ENCODE measurements around the gene WDR13. TPM values are rescaled to one million over a fixed set of nuclear protein-coding genes. Genes with fewer than 3 reads are reported as not detected.
"Not testable (repeated sequence)": the region's sequence is repeated elsewhere in the genome, so short reads cannot be mapped to it uniquely, and the experiment has no call there.

Gene WDR13
- polyA plus RNA-seq, 1 of the 3 experiments (the other 2 are of a cell fraction): 101 TPM

DNA sequence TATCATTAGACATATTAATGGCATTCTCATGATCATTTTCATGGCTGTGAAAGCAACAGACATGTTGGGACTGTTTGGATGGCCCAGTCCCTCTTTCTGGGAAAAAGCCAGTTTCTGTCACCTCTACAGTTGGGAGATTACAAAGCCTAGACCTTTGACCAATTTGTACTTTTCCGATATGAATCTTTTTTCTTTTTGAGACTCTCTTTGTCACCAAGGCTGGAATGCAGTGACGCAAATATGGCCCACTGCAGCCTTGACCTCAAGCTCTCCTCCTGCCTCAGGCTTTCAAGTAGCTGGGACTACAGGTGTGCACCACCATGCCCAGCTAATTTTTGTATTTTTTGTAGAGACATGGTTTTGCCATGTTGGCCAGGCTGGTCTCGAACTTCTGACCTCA is 48.4 kb upstream of the WDR13 start:
- Histone ChIP-seq H2AFZ (ENCODE audit: low read depth) (no peak overlapping the region), H3F3A (replicated peaks; ENCODE audit: insufficient read depth) (peaks cover 2% of the 10 kb centered on the region), H3K27ac (ENCODE audit: low read depth in 2 of 2, low read length in 1 of 2) (no peak overlapping the region), H3K9me3 (no peaks in the 10 kb centered on the region), H3K9me2 (no peaks in the 10 kb centered on the region), H4K20me1 (ENCODE audit: insufficient read depth) (no peaks in the 10 kb centered on the region), H3K79me2 (ENCODE audit: insufficient read depth) (no peaks in the 10 kb centered on the region), H3K4me2 (no peak overlapping the region), H3K4me1 (ENCODE audit: control insufficient read depth in 1 of 2, insufficient read depth in 2 of 2, low read depth in 1 of 2, low read length in 1 of 2) (no peaks in the 10 kb centered on the region), H3K36me3 (replicated peaks in 1 of 2; ENCODE audit: control insufficient read depth in 1 of 2, insufficient read depth in 2 of 2, low read length in 1 of 2) (peaks cover 0 to 2% of the 10 kb centered on the region in 2 experiments), H3K9ac (no peak overlapping the region), H3K27me3 (ENCODE audit: insufficient read depth) (no peaks in the 10 kb centered on the region; the same call in 1 of the 2 replicates), H3K4me3 (ENCODE audit: low read depth in 2 of 2, low read length in 1 of 2) (no peak overlapping the region)
- ChIA-PET POLR2A (no interaction called here), CTCF (interaction anchor here (1.3 kb wide), 1 partner anchor 10 kb away, joined by 4 read pairs; no protein-coding TSS in a partner anchor)
- no peak for TF ChIP-seq MXI1 (IDR thresholded peaks at IDR 0.05; ENCODE audit: low read depth, low read length)
- no peak for TF ChIP-seq ELF1 (IDR thresholded peaks at IDR 0.05)
- no peak for TF ChIP-seq RAD21 (IDR thresholded peaks at IDR 0.05; ENCODE audit: low read length)
- no peak for TF ChIP-seq JUND (IDR thresholded peaks at IDR 0.05)
- TF ChIP-seq TCF12 (IDR thresholded peaks at IDR 0.05): no peak
- TF ChIP-seq, protein P1, sequence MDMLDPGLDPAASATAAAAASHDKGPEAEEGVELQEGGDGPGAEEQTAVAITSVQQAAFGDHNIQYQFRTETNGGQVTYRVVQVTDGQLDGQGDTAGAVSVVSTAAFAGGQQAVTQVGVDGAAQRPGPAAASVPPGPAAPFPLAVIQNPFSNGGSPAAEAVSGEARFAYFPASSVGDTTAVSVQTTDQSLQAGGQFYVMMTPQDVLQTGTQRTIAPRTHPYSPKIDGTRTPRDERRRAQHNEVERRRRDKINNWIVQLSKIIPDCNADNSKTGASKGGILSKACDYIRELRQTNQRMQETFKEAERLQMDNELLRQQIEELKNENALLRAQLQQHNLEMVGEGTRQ (IDR thresholded peaks at IDR 0.05; ENCODE audit: borderline replicate concordance, low read depth, low read length): no peak
- TF ChIP-seq MEF2A (IDR thresholded peaks at IDR 0.05; ENCODE audit: borderline replicate concordance, low read depth): no peak
- no peak for TF ChIP-seq RXRA (IDR thresholded peaks at IDR 0.05; ENCODE audit: borderline replicate concordance, low read depth)
- TF ChIP-seq SIN3A (IDR thresholded peaks at IDR 0.05; ENCODE audit: borderline replicate concordance, low read depth, low read length): no peak
- TF ChIP-seq, protein P2, sequence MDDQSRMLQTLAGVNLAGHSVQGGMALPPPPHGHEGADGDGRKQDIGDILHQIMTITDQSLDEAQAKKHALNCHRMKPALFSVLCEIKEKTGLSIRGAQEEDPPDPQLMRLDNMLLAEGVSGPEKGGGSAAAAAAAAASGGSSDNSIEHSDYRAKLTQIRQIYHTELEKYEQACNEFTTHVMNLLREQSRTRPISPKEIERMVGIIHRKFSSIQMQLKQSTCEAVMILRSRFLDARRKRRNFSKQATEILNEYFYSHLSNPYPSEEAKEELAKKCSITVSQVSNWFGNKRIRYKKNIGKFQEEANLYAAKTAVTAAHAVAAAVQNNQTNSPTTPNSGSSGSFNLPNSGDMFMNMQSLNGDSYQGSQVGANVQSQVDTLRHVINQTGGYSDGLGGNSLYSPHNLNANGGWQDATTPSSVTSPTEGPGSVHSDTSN (IDR thresholded peaks at IDR 0.05): no peak
- TF ChIP-seq RCOR1 (IDR thresholded peaks at IDR 0.05; ENCODE audit: low read length): no peak
- no peak for TF ChIP-seq NFIC (IDR thresholded peaks at IDR 0.05; ENCODE audit: borderline replicate concordance)
- no peak for TF ChIP-seq FOXJ3 (CRISPR knock-in tag; IDR thresholded peaks at IDR 0.05)
- TF ChIP-seq, protein P3, sequence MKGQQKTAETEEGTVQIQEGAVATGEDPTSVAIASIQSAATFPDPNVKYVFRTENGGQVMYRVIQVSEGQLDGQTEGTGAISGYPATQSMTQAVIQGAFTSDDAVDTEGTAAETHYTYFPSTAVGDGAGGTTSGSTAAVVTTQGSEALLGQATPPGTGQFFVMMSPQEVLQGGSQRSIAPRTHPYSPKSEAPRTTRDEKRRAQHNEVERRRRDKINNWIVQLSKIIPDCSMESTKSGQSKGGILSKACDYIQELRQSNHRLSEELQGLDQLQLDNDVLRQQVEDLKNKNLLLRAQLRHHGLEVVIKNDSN (IDR thresholded peaks at IDR 0.05; ENCODE audit: borderline replicate concordance, low read depth): no peak
- 51% methylated on average over 3 of the region's 3 CpGs for WGBS (ENCODE audit: low lambda C conversion rate)
- DNase-seq: no peak

DNA sequence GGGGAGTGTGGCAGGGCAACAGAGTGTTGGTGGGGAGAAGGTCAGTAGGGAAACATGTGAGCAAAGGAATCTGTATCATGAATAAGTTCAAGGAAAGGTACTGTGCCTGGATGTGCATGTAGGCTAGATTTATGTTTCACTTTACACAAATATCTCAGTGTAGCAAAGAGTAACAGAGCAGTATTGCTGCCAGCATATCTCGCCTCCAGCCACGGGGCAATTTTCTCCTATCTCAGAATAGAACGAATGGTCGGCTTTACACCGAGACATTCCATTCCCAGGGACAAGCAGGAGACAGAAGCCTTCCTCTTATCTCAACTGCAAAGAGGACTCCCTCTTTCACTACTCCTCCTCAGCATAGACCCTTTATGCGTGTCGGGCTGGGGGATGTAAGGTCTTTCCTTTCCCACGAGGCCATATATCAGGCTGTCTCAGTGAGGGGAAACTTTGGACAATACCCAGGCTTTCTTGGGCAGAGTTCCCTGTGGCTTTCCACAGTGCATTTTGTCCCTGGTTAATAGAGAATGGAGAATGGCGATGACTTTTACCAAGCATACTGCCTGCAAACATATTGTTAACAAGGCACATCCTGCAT is 41.5 kb upstream of the WDR13 start:
- H3K79me2 ChIP-seq (ENCODE audit: insufficient read depth); H3K27me3 ChIP-seq (ENCODE audit: insufficient read depth); H3K9me3 ChIP-seq; H2AFZ ChIP-seq (ENCODE audit: low read depth); H3K27ac ChIP-seq (ENCODE audit: low read depth in 2 of 2, low read length in 1 of 2); POLR2A ChIA-PET; H3K9me2 ChIP-seq; H3K9ac ChIP-seq; H3K4me1 ChIP-seq (ENCODE audit: control insufficient read depth in 1 of 2, insufficient read depth in 2 of 2, low read depth in 1 of 2, low read length in 1 of 2); DNase-seq; H3F3A ChIP-seq (replicated peaks; ENCODE audit: insufficient read depth); H3K4me2 ChIP-seq; H3K36me3 ChIP-seq (replicated peaks in 1 of 2; ENCODE audit: control insufficient read depth in 1 of 2, insufficient read depth in 2 of 2, low read length in 1 of 2); H3K4me3 ChIP-seq (ENCODE audit: low read depth in 2 of 2, low read length in 1 of 2); H4K20me1 ChIP-seq (ENCODE audit: insufficient read depth); CTCF ChIA-PET: not testable (repeated sequence)
- WGBS (ENCODE audit: low lambda C conversion rate): 45% methylated on average over 8 of the region's 9 CpGs
